ENCODE measurements around the gene SLC44A4. TPM values are rescaled to one million over a fixed set of nuclear protein-coding genes. Genes with fewer than 3 reads are reported as not detected.

The SLC44A4 gene
- total RNA-seq, 1 donor from 2014 or later: 53.7 TPM

DNA sequence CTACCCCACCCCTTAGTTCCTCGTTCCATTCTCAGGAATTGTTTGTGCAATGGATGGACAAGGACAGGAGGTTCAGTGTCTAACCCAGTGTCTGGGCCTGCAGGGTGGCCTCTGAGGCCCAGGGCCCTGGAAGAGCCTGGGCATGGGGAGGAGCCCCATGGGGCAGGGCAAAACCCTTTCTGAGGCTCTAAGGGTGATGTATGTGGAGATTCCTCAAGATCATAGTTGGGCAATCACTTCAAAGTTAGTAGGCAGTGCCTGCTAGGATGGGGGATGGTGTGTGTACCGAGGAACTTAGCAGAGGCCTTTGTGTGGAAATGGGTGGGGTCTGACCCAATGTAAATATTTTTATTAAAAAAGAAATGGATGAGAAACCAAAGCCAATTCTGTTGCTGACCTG lies 42.0 kb upstream of the SLC44A4 start:
- peaks cover 20% of the 10 kb centered on the region for H3K4me1 ChIP-seq
- TF ChIP-seq CTCF (IDR thresholded peaks at IDR 0.05): no peak
- H3K36me3 ChIP-seq: no peaks in the 10 kb centered on the region
- intact Hi-C loops (cut with DNase I): no loop called here
- ATAC-seq (peak; percentile 80 to 89), DNase-seq (no peak)
- H3K9me3 ChIP-seq: no peaks in the 10 kb centered on the region
- H3K27me3 ChIP-seq (ENCODE audit: low read depth): no peaks in the 10 kb centered on the region
- H3K4me3 ChIP-seq: no peak overlapping the region
- H3K27ac ChIP-seq: peak overlapping the region; percentile 67

- ATAC-seq (no peak), DNase-seq (no peak)
- H3K4me3 ChIP-seq: no peak overlapping the region
- H3K4me1 ChIP-seq: peaks cover 20% of the 10 kb centered on the region
- H3K36me3 ChIP-seq: no peaks in the 10 kb centered on the region
- peak overlapping the region; percentile 67 for H3K27ac ChIP-seq
- TF ChIP-seq CTCF (IDR thresholded peaks at IDR 0.05): no peak
- intact Hi-C loops (cut with DNase I): no loop called here
- H3K27me3 ChIP-seq (ENCODE audit: low read depth): no peaks in the 10 kb centered on the region
- H3K9me3 ChIP-seq: no peaks in the 10 kb centered on the region
Measured at GRCh38 chr6:31919624-31920303, 41.0 kb upstream of the SLC44A4 start.

DNA sequence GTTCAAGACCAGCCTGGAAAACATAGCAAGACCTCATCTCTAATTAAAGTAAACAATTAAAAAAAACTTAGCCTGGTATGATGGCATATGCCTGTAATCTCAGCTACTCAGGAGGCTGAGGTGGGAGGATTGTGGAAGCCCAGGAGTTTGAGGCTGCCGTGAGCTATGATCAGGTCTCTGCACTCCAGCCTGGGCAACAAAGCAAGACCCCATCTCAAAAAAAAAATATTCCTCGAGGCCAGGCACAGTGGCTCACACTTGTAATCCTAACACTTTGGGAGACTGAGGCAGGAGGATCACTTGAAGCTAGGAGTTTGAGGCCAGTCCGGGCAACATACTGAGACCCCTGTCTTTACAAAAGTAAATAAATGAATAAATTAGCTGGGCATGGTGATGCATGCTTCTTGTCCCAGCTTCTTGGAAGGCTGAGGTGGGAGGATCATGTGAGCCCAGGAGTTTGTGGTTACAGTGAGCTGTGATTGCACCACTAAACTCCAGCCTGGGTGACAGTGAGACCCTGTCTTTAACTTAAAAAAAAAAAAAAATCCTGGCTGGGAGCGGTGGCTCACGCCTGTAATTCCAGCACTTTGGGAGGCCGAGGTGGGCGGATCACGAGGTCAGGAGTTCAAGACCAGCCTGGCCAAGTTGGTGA lies 39.4 kb upstream of the SLC44A4 start:
- no peak for TF ChIP-seq CTCF (IDR thresholded peaks at IDR 0.05)
- Histone ChIP-seq H3K4me1 (peaks cover 20% of the 10 kb centered on the region), H3K9me3 (no peaks in the 10 kb centered on the region), H3K4me3 (no peak overlapping the region), H3K36me3 (no peaks in the 10 kb centered on the region), H3K27ac (no peak overlapping the region), H3K27me3 (ENCODE audit: low read depth) (no peaks in the 10 kb centered on the region)
- intact Hi-C loops (cut with DNase I): no loop called here
- no peak for DNase-seq
- no peak for ATAC-seq

- Histone ChIP-seq H3K4me1 (peaks cover 9% of the 10 kb centered on the region), H3K27ac (no peak overlapping the region), H3K36me3 (no peaks in the 10 kb centered on the region), H3K4me3 (no peak overlapping the region), H3K27me3 (ENCODE audit: low read depth) (no peaks in the 10 kb centered on the region), H3K9me3 (no peaks in the 10 kb centered on the region)
- intact Hi-C loops (cut with DNase I): no loop called here
- no peak for TF ChIP-seq CTCF (IDR thresholded peaks at IDR 0.05)
- ATAC-seq: no peak
- no peak for DNase-seq
Measured at GRCh38 chr6:31915756-31916155, 37.0 kb upstream of the SLC44A4 start.

DNA sequence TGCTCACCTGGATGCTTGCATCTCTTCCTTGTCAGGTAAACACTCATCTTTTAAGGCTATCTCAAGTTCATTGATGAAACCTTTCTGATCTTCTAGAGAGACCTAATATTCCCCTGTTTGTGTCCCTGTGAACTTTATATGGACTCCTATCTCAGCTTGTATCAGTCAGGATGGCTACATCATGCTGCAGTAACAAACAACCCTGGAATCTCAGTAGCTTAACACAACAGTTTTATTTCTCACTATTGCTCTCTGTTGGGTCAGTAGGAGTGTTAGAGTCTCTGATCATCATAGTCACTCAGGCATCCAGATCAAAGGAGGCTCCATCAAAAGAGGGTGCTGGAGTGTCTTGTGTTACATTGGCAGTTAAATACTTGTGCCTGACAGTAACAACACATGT lies 36.6 kb upstream of the SLC44A4 start:
- no peak overlapping the region for H3K4me3 ChIP-seq
- no peaks in the 10 kb centered on the region for H3K9me3 ChIP-seq
- H3K27ac ChIP-seq: no peak overlapping the region
- H3K4me1 ChIP-seq: peaks cover 5% of the 10 kb centered on the region
- DNase-seq (no peak), ATAC-seq (no peak)
- H3K36me3 ChIP-seq: no peaks in the 10 kb centered on the region
- H3K27me3 ChIP-seq (ENCODE audit: low read depth): no peaks in the 10 kb centered on the region
- TF ChIP-seq CTCF (IDR thresholded peaks at IDR 0.05): no peak
- intact Hi-C loops (cut with DNase I): no loop called here
